Measurements from ENCODE around the gene NUBP2.

GRCh38 chr16:1810536-1810935 lies 27.8 kb downstream of the NUBP2 start:
- no peak for TF ChIP-seq TAF1 (IDR thresholded peaks at IDR 0.05; ENCODE audit: borderline replicate concordance, insufficient read depth, low read length)
- no peak for TF ChIP-seq POLR2AphosphoS5 (IDR thresholded peaks at IDR 0.05; ENCODE audit: low read depth, low read length)
- TF ChIP-seq SIN3A (IDR thresholded peaks at IDR 0.05; ENCODE audit: borderline replicate concordance, insufficient read depth, low read length) = no peak
- TF ChIP-seq, protein P1, sequence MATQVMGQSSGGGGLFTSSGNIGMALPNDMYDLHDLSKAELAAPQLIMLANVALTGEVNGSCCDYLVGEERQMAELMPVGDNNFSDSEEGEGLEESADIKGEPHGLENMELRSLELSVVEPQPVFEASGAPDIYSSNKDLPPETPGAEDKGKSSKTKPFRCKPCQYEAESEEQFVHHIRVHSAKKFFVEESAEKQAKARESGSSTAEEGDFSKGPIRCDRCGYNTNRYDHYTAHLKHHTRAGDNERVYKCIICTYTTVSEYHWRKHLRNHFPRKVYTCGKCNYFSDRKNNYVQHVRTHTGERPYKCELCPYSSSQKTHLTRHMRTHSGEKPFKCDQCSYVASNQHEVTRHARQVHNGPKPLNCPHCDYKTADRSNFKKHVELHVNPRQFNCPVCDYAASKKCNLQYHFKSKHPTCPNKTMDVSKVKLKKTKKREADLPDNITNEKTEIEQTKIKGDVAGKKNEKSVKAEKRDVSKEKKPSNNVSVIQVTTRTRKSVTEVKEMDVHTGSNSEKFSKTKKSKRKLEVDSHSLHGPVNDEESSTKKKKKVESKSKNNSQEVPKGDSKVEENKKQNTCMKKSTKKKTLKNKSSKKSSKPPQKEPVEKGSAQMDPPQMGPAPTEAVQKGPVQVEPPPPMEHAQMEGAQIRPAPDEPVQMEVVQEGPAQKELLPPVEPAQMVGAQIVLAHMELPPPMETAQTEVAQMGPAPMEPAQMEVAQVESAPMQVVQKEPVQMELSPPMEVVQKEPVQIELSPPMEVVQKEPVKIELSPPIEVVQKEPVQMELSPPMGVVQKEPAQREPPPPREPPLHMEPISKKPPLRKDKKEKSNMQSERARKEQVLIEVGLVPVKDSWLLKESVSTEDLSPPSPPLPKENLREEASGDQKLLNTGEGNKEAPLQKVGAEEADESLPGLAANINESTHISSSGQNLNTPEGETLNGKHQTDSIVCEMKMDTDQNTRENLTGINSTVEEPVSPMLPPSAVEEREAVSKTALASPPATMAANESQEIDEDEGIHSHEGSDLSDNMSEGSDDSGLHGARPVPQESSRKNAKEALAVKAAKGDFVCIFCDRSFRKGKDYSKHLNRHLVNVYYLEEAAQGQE (IDR thresholded peaks at IDR 0.05; ENCODE audit: insufficient read depth in 1 of 2, low read depth in 2 of 2, low read length in 2 of 2) = no peak

Data from PFSK-1 (cell line).